ENCODE results near the gene BLCAP.
A peak's percentile ranks its signal among the peaks of the same experiment; 100 is the strongest.

Gene BLCAP

GRCh38 chr20:37527638-37528445 lies at the start of gene BLCAP:
TSS of gene BLCAP (minus strand) at chr20:37527876. CDS start at chr20:37519174, 8,702 bp downstream.
- DNase-seq (ENCODE audit: low spot score), result peak; percentile 93

DNA sequence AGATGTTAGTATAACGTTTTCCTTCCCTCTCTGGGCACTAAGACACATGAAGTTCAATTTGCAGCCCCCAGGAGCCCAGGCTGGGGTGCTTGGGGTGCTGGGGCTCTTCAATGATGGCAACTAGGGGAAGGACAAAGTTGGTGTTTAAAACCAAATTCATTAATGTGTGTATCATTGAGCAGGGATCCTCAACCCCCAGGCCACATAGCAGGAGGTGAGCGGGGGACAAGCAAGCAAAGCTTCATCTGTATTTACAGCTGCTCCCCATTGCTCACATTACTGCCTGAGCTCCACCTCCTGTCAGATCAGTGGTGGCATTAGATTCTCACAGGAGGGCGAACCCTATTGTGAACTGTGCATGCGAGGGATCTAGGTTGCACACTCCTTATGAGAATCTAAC lies 49.8 kb upstream of the BLCAP start:
- peak; percentile 11 for DNase-seq (ENCODE audit: low spot score)

- DNase-seq (ENCODE audit: low spot score), result no peak
Measured at GRCh38 chr20:37576911-37577310, 49.2 kb upstream of the BLCAP start.

GRCh38 chr20:37575884-37576283 lies 48.2 kb upstream of the BLCAP start:
- peak; percentile 43 for DNase-seq (ENCODE audit: low spot score)

DNA sequence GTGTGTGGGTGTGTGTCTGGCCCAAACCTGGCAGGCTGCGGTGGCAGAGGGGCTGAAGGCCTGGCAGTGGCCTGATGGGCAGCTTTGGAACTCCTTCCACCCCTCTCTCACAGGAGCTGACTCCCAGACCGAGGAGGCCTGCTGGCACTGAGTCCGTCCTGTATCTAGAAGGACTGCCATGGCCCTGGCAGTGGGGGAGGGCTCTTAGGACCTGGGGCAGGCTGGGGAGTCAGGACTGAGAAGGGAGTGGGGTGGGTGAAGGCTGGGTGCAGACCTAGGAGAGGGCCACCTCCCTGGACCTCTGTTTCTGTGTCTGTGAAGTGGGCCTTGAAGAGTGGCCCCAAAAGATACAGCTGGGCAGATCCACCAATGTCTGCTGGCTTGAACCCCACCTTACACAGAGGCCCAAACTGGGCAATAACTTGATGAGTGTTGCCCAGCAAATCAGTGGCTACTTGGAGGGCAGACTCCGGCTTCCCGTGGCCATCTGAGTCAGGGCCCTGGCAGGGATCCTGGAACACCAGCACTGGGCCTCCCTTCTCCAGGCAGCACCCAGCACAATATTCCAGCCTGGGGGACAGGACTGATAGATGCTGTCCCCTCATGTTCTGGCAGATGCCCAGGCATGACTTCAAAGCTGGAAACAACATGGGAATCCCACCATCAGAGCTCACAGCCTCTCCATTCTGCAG lies 46.7 kb upstream of the BLCAP start:
- DNase-seq (ENCODE audit: low spot score), result peak; percentile 37

GRCh38 chr20:37573626-37574198 lies 46.0 kb upstream of the BLCAP start:
- DNase-seq (ENCODE audit: low spot score), result peak; percentile 41

DNA sequence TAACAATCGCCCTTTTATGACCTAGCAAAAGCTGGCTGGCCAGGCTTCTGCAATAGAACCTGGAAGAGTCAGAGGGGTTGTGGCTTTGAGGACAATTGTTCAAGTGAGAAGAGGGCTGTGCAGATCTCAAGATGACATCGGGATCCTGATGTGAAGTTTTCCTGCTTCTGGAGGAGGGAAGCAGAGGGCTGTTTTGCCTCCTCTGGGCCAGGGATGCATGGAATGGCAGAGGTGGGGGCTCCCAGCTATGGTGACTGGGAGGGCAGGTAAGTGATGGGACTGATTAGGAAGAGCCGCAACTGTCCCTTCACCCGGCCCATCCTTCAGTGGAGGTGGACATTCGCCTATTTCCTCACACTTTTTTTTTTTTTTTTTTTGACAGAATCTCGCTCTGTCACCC lies 43.4 kb upstream of the BLCAP start:
- DNase-seq (ENCODE audit: low spot score), result peak; percentile 19

DNA sequence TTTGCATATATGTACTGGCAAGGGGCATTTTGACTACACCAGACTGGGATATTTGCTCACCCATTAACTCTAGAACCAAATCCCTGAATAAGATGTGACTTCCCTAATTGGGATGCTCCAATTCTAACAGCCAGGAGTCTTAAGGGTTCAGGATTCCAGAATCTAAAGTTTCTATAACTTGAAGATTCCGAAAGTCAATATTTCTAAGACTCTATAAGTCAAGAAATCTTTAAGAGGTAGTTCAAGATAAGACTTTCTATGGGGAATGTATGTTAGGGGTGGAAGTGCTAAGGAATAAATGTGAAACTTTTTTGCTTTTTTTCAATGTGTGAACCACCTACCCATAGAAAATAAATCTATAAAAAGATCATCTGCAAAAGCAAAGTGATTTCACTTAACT lies 42.7 kb upstream of the BLCAP start:
- no peak for DNase-seq (ENCODE audit: low spot score)

GRCh38 chr20:37567671-37568588 lies 40.3 kb upstream of the BLCAP start:
- peak; percentile 47 for DNase-seq (ENCODE audit: low spot score)

- DNase-seq (ENCODE audit: low spot score), result no peak
Measured at GRCh38 chr20:37567331-37567665, 39.6 kb upstream of the BLCAP start.

GRCh38 chr20:37566590-37567330 lies 39.1 kb upstream of the BLCAP start:
- peak; percentile 41 for DNase-seq (ENCODE audit: low spot score)

DNA sequence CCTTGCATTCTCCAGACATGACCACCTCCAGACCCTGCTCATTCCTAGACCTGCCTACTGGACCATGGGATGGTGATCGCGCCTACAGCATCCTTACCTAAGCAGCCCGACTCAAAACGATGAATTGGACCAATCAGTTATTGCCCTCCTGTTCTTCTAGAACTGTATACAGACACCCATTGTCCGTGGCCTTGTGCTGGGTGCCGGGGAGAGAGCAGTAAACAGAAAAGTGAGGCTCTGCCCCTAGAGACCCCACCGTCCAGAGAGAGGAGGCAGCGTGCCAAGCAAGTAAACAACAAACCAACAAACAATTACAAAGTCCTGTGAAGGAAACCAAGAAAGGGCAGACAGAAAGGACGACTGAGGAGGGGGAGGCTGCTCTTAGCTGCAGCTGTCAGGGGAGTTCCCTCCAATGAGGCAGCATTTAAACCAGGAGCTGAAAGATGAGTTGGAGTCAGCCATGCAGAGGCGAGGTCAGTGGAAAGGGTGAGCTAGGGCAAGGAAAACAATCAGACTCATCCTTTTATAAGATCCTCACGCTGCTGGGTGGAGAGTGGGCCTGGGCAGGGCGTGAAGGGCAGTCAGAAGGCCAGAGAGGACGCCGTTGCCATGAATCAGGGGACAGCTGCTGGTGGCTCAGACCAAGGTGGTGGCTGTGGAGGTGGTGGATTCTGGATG lies 37.6 kb upstream of the BLCAP start:
- peak; percentile 48 for DNase-seq (ENCODE audit: low spot score)

DNA sequence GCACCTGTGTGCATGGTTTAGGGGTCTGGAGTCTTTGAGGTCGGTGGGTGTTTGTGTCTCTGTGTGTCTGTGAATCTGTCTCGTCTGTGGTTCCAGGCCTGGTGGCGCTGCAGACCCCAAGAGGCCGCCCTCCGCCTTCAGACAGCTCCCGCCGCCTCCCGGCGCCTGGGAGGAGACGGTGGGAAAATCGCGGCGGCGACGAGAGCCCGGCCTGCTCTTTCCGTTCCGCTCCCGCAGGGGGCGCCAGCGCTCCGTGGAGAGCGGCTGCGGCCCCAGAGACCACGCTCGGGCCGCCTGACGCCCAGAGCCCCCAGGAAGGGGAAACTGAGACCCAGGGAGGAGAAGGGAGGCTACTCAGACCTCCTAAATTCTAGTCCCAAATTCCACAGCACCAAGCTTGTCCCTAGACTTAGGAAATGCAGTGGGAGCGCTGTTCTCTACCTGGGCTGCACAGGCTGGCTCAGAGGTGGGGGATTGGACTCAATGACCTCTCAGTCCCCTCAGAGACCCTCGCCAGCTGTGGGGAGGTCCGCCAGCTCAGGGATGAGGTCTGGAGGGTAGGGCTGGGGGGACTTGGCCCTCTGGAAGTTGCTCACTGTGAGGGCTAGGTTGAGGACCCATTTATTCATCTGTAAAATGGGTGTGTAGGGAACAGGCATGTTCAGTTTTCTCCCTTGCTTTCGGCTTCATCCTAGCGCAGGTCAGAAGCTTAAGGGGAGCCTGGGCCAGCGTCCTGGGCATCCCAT lies 36.9 kb upstream of the BLCAP start:
- DNase-seq (ENCODE audit: low spot score), result peak; percentile 89

DNA sequence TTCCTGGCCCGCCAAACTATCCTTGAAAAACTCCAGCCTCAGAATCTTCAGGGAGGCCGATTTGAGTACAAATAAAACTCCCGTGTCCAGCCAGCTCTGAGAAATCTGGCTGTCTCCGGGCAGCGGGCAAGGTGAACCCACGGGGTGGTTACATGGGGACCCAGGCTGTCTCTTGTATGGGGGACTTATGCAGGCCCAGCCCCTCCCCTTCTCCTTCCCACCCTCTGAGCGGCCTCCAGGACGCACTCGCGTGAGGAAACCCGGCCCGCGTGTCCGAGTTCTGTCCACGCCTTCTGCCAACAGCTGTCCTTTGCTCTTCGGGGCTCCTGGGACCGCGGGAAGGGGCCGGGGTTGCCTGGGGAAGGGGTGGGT lies 36.3 kb upstream of the BLCAP start:
- DNase-seq (ENCODE audit: low spot score), result no peak

DNA sequence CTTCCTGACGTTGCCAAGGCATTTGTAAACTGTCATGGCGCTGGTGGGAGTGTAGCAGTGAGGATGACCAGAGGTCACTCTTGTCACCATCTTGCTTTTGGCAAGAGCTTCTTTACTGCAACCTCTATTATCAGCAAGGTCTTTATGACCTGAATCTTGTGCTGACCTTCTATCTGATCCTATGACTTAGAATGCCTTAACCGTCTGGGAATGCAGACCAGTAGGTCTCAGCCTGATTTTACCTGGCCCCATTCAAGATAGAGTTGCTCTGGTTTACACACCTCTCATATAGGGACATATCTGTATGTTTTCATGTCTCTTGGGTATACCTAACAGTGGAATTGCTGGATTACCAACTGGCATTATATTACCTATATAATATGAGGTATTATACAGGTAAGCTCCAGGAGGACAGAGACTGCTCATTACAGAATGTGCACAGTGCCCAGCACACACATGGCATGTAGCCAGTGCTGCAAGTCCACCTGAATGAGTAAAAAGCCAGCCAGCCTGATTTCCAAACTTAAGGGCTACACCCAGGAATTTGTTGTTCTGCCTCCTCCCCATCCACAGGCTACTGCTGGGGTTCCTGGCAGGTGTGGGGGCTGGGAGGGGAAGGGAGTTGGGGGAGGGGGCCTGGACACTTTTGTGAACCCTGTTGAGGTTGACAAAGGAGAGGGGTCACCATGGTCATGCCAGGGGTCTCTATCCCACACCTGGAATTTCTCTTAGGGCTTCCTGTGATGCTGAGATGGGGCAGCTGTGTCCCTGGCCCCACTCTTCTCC lies 35.2 kb upstream of the BLCAP start:
- DNase-seq (ENCODE audit: low spot score), result peak; percentile 39

DNA sequence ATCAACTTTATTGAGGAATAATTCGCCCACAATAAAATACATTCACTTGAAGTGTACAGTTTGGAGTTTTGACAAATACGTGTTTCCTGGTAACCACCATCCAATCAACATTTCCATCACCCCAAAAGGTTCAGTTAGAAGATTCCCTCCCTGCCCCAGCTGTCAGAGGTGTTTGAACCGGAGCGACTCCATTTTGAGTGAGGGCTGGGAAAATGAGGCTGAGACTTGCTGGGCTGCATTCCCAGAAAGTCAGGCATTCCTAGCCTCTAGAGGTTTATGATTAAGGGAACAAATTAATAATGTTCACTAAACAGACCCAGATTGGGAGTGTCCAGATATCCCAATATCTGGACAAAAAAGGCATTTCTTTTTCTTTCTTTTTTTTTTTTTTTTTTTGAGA lies 33.0 kb upstream of the BLCAP start:
- DNase-seq (ENCODE audit: low spot score), result no peak

DNA sequence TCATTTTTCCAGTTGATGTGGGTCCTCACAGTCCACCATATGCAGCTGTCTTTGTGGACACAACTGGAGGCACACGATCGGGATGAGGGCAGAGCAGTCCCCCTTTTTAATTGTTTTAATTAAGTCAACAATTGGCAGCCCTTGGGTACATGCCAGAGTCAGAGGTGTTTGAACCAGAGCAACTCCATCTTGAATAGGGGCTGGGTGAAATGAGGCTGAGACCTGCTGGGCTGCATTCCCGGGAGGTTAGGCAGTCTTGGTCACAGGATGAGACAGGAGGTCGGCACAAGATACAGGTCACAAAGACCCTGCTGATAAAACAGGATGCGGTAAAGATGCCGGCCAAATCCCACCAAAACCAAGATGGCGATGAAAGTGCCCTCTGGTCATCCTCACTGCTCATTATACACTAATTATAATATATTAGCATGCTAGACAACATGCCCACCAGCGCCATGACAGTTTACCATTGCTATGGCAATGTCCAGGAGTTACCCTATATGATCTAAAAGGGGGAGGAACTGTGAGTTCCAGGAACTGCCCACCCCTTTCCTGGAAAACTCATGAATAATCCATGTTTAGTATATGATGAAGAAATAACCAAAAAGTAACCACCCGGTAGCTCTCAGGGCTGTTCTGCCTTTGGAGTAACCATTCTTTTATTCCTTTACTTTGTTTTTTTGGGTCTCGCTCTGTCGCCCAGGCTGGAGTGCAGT lies 31.8 kb upstream of the BLCAP start:
- DNase-seq (ENCODE audit: low spot score), result no peak

GRCh38 chr20:37558779-37559178 lies 31.1 kb upstream of the BLCAP start:
- DNase-seq (ENCODE audit: low spot score), result no peak

GRCh38 chr20:37558306-37558705 lies 30.6 kb upstream of the BLCAP start:
- DNase-seq (ENCODE audit: low spot score), result no peak
